DOHH2 (cell line): ENCODE measurements around the gene PSG6.
"Not testable (repeated sequence)": the region's sequence is repeated elsewhere in the genome, so short reads cannot be mapped to it uniquely, and the experiment has no call there.

ENCODE experiments used
- CTCF ChIP-seq: fragments of 200-600 bp; sonication (generic); IDR thresholded peaks from one replicate; pipeline ENCODE4 v1.5.1; 2014; ENCODE audit warnings: antibody characterized with exemption, mild to moderate bottlenecking, low read depth, low read length; ENCODE audit not compliant: poor library complexity, severe bottlenecking
- EZH2phosphoT487 ChIP-seq: fragments of 200-600 bp; sonication (generic); IDR thresholded peaks from 2 replicates; pipeline ENCODE4 v1.6.1; 2017; ENCODE audit warnings: borderline replicate concordance, mild to moderate bottlenecking, antibody characterized with exemption, low read length, moderate library complexity, mixed read lengths

- not testable (repeated sequence) for TF ChIP-seq CTCF, EZH2phosphoT487
Observed at GRCh38 chr19:42874901-42875813, 42.5 kb downstream of the PSG6 start.
